Measurements from ENCODE around the gene CTNNA3. TPM values are rescaled to one million over a fixed set of nuclear protein-coding genes. Genes with fewer than 3 reads are reported as not detected.

Gene CTNNA3
- total and polyA plus RNA-seq, 2 of the 4 experiments (the other 2 are of a cell fraction) = 0.19 to 0.90 TPM

DNA sequence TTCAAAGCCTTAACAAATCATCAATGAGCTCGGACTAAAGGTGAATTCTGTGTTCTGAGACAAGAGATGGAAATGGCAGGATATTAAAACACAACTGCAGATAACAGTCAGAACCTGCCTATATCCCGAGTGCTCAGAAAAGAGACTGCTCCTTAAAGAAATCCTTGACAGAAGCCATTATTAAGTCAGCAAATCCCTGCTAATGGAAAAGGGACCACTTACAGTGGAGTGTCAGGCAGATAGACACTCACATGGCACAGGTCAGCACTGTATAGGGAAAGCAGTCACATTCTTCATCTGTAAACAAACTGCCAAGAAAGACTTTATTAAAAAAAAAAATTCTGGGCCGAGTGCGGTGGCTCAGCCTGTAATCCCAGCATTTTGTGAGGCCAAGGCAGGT is 917.6 kb downstream of the CTNNA3 start:
- DNase-seq (no peak), ATAC-seq (ENCODE audit: low read depth) (no peak)
- no peak overlapping the region for H2BK20ac ChIP-seq (ENCODE audit: low read depth, low read length)
- no peaks in the 10 kb centered on the region for H3K36me3 ChIP-seq (ENCODE audit: control insufficient read depth, insufficient read depth, low read length)
- no peak overlapping the region for H3K14ac ChIP-seq (replicated peaks; ENCODE audit: low read depth, low read length)
- dilution Hi-C loops (cut with HindIII; ENCODE audit: low sequenced_read_pairs, unreplicated experiment) (no loop called here), intact Hi-C loops (cut with micrococcal nuclease) (no loop called here), in situ Hi-C loops (cut with MboI; ENCODE audit: low sequenced_read_pairs) (no loop called here)
- H3K4me3 ChIP-seq (ENCODE audit: insufficient read depth, low read depth, low read length) = no peak overlapping the region
- no peak for TF ChIP-seq BHLHE40 (IDR thresholded peaks at IDR 0.05; ENCODE audit: low read depth, low read length)
- TF ChIP-seq SMC3 (IDR thresholded peaks at IDR 0.05; ENCODE audit: low read depth, low read length) = no peak
- TF ChIP-seq FOS (IDR thresholded peaks at IDR 0.05; ENCODE audit: low read depth, low read length) = no peak
- TF ChIP-seq RFX5 (IDR thresholded peaks at IDR 0.05; ENCODE audit: low read depth, low read length) = no peak
- no peak for TF ChIP-seq MAFK (IDR thresholded peaks at IDR 0.05; ENCODE audit: low read depth, low read length)
- no peak for TF ChIP-seq CEBPB (IDR thresholded peaks at IDR 0.05; ENCODE audit: low read depth, low read length)
- TF ChIP-seq, protein P1, sequence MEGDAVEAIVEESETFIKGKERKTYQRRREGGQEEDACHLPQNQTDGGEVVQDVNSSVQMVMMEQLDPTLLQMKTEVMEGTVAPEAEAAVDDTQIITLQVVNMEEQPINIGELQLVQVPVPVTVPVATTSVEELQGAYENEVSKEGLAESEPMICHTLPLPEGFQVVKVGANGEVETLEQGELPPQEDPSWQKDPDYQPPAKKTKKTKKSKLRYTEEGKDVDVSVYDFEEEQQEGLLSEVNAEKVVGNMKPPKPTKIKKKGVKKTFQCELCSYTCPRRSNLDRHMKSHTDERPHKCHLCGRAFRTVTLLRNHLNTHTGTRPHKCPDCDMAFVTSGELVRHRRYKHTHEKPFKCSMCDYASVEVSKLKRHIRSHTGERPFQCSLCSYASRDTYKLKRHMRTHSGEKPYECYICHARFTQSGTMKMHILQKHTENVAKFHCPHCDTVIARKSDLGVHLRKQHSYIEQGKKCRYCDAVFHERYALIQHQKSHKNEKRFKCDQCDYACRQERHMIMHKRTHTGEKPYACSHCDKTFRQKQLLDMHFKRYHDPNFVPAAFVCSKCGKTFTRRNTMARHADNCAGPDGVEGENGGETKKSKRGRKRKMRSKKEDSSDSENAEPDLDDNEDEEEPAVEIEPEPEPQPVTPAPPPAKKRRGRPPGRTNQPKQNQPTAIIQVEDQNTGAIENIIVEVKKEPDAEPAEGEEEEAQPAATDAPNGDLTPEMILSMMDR (conservative IDR thresholded peaks at IDR 0.05; ENCODE audit: low read depth, low read length) = no peak
- TF ChIP-seq, protein P2, sequence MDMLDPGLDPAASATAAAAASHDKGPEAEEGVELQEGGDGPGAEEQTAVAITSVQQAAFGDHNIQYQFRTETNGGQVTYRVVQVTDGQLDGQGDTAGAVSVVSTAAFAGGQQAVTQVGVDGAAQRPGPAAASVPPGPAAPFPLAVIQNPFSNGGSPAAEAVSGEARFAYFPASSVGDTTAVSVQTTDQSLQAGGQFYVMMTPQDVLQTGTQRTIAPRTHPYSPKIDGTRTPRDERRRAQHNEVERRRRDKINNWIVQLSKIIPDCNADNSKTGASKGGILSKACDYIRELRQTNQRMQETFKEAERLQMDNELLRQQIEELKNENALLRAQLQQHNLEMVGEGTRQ (IDR thresholded peaks at IDR 0.05; ENCODE audit: low read depth, low read length) = no peak
- TF ChIP-seq RCOR1 (IDR thresholded peaks at IDR 0.05; ENCODE audit: insufficient replicate concordance, low read length) = no peak
- no peak for TF ChIP-seq NFE2L2 (IDR thresholded peaks at IDR 0.05; ENCODE audit: low read depth, low read length)
- TF ChIP-seq RAD21 (IDR thresholded peaks at IDR 0.05; ENCODE audit: low read length) = no peak
- no peaks in the 10 kb centered on the region for H3K79me1 ChIP-seq (ENCODE audit: low read depth in 1 of 2, low read length in 2 of 2)
- no peak overlapping the region for H4K91ac ChIP-seq (ENCODE audit: insufficient read depth, low read depth, low read length)
- no peaks in the 10 kb centered on the region for H3K9me3 ChIP-seq (ENCODE audit: control insufficient read depth, insufficient read depth, low read length)
- no peak overlapping the region for H3K4me2 ChIP-seq (ENCODE audit: low read depth, low read length)
- ChIA-PET CTCF (no interaction called here), POLR2A (ENCODE audit: unreplicated experiment) (no interaction called here)
- H2BK5ac ChIP-seq (ENCODE audit: low read depth, low read length, poor library complexity, severe bottlenecking) = no peak overlapping the region
- H3K4ac ChIP-seq (ENCODE audit: low read depth, low read length) = no peak overlapping the region
- H2AFZ ChIP-seq (replicated peaks; ENCODE audit: low read length, poor library complexity) = no peak overlapping the region
- H3K27me3 ChIP-seq (ENCODE audit: control insufficient read depth, insufficient read depth, low read length) = no peaks in the 10 kb centered on the region
- H3K9ac ChIP-seq (ENCODE audit: low read depth, low read length) = no peak overlapping the region
- no peak overlapping the region for H2AK5ac ChIP-seq (ENCODE audit: low read depth, low read length)
- H4K5ac ChIP-seq (ENCODE audit: low read depth, low read length) = no peak overlapping the region
- no peaks in the 10 kb centered on the region for H3K4me1 ChIP-seq (ENCODE audit: control insufficient read depth, insufficient read depth, low read length)
- no peak overlapping the region for H2AK9ac ChIP-seq (replicated peaks; ENCODE audit: low read depth, low read length, poor library complexity)
- H3K27ac ChIP-seq (ENCODE audit: insufficient read depth, low read length) = no peak overlapping the region
- WGBS, 2 experiments (ENCODE audit: extremely low coverage in 2 of 2, insufficient read length in 1 of 2) = 50% methylated on average over 1 of the region's 4 CpGs; no CpG with 5 or more reads in 1 of the 2 experiments
- no peak overlapping the region for H3K56ac ChIP-seq (ENCODE audit: extremely low read depth, insufficient read depth, low read length)
- no peaks in the 10 kb centered on the region for H3K9me1 ChIP-seq (ENCODE audit: insufficient read depth, low read length)
- no peak overlapping the region for H2BK120ac ChIP-seq (ENCODE audit: low read depth, low read length)
- no peaks in the 10 kb centered on the region for H4K20me1 ChIP-seq (ENCODE audit: insufficient read depth, low read length)
- no TSS peak for BruUV-seq (replicated peaks)
- H3K18ac ChIP-seq (ENCODE audit: low read depth, low read length) = no peak overlapping the region
- no peak overlapping the region for H4K8ac ChIP-seq (ENCODE audit: low read depth in 2 of 2, low read length in 2 of 2)
- no peak overlapping the region for H3K23ac ChIP-seq (ENCODE audit: low read depth, low read length)
- H2BK15ac ChIP-seq (ENCODE audit: low read depth, low read length) = no peak overlapping the region
